Mesothelial cell of epicardium (in vitro differentiated cells): ENCODE measurements around the gene RBM18. TPM values are rescaled to one million over a fixed set of nuclear protein-coding genes. Genes with fewer than 3 reads are reported as not detected.
A peak's percentile ranks its signal among the peaks of the same experiment; 100 is the strongest.

Source experiments
- DNase-seq, 2 experiments: peaks; one replicate each; pipeline ENCODE4 v3.0.0; 2021; ENCODE audit warnings: low spot score in 2 of 2; ENCODE audit not compliant: unreplicated experiment in 2 of 2
- H3K27ac Mint-ChIP-seq: 2 replicates; pipeline ENCODE4 v1.8.0; 2021; ENCODE audit warnings: mixed read lengths
- H3K27me3 Mint-ChIP-seq: 2 replicates; pipeline ENCODE4 v1.8.0; 2021; ENCODE audit warnings: low read depth, mixed read lengths
- H3K36me3 Mint-ChIP-seq: 2 replicates; pipeline ENCODE4 v1.8.0; 2021; ENCODE audit warnings: mixed read lengths
- H3K4me1 Mint-ChIP-seq: 2 replicates; pipeline ENCODE4 v1.8.0; 2021; ENCODE audit warnings: mixed read lengths
- H3K4me3 Mint-ChIP-seq: 2 replicates; pipeline ENCODE4 v1.8.0; 2021; ENCODE audit warnings: mild to moderate bottlenecking, moderate library complexity, mixed read lengths
- H3K9me3 Mint-ChIP-seq: 2 replicates; pipeline ENCODE4 v1.8.0; 2021; ENCODE audit warnings: mixed read lengths
- total RNA-seq: library from RNA; stranded (reverse); gene quantifications from 3 replicates; pipeline ENCODE4 v1.2.1, GENCODE V29; 2021
- TF ChIP-seq, protein P1 (sequence below): fragments of 200-600 bp; sonication (generic); IDR thresholded peaks from one replicate; pipeline ENCODE4 v1.5.0; 2021; ENCODE audit warnings: antibody characterized with exemption; ENCODE audit not compliant: unreplicated experiment

RBM18 gene, protein sequence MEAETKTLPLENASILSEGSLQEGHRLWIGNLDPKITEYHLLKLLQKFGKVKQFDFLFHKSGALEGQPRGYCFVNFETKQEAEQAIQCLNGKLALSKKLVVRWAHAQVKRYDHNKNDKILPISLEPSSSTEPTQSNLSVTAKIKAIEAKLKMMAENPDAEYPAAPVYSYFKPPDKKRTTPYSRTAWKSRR
- total RNA-seq: 16.7 to 22.1 TPM (median 20.5 TPM) in 3 replicates

DNA sequence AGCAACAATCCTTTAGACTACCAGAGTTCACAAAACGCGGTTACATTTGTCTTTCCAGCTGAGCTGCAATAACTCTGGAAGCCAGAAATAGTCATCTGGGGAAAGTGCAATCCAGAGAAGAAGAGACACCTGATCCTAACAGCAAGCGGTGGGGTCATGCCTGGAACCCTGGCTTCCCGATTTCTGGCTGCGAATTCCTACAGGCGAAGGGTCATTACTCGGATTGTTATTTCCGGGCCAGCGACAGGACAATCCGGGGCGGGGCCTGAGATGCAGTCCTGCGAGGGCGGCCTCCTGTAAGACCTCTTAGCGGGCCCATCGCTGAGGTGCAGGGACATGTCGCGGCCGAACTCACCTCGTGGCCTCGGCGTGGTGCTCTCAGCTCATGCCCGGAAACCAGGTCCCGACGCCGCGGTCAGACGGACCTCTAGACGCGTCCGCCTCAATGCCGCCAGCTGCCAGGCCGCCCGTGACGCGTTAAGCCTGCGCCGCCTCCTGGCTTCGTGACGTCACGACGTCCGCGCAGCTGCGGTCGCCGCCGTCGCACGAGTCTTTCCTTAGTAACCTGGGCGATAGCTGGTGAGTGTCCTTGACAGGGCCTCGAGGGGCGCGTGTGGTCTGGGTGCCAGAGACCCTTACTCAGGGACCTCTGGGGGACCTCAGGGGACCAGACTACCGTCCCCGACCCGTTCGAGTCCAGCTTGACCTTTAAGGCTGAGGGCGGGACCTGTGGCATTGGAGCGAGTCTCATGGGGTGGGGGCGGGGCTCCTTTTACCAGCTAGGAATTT, at the start of gene RBM18, which contains the start of gene MRRF:
TSS of gene RBM18 (minus strand) at position 481 of the 789 bp plus-strand sequence. CDS start 3,348 bp downstream, outside the sequence.
TSS of gene MRRF (plus strand) at position 523 of the 789 bp plus-strand sequence. CDS start 6,010 bp downstream, outside the sequence.
- TF ChIP-seq, protein P1, sequence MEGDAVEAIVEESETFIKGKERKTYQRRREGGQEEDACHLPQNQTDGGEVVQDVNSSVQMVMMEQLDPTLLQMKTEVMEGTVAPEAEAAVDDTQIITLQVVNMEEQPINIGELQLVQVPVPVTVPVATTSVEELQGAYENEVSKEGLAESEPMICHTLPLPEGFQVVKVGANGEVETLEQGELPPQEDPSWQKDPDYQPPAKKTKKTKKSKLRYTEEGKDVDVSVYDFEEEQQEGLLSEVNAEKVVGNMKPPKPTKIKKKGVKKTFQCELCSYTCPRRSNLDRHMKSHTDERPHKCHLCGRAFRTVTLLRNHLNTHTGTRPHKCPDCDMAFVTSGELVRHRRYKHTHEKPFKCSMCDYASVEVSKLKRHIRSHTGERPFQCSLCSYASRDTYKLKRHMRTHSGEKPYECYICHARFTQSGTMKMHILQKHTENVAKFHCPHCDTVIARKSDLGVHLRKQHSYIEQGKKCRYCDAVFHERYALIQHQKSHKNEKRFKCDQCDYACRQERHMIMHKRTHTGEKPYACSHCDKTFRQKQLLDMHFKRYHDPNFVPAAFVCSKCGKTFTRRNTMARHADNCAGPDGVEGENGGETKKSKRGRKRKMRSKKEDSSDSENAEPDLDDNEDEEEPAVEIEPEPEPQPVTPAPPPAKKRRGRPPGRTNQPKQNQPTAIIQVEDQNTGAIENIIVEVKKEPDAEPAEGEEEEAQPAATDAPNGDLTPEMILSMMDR: no peak
- no peaks in the 10 kb centered on the region for H3K9me3 Mint-ChIP-seq
- peaks cover 4% of the 10 kb centered on the region for H3K36me3 Mint-ChIP-seq
- H3K4me1 Mint-ChIP-seq: peaks cover 29% of the 10 kb centered on the region
- no peaks in the 10 kb centered on the region for H3K27me3 Mint-ChIP-seq
- H3K4me3 Mint-ChIP-seq: peak within 1 kb of the TSS; percentile 98
- peak; percentile 82 to 96 for DNase-seq
- peak within 1 kb of the TSS; percentile 99 for H3K27ac Mint-ChIP-seq

DNA sequence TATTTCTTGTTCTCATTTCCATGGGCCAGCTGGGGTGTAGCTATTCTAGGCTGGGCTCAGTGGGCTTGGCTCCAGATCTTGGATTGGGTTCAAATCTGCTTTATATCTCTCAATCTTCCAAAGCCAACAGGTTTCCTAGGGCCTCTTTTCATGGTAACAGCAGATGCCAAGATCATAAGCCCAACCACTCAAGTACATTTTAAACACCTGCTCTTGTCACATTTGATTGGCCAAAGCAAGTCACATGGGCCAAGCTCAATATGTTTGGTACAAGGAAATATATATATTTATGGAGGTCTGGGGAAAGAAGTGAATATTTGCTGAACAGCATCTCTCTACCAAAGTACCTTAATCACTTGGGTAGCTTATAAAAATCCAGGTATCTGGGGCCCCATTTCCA, 49.5 kb upstream of the RBM18 start:
- Mint-ChIP-seq H3K4me3 (no peak overlapping the region), H3K36me3 (peaks cover 18% of the 10 kb centered on the region), H3K27ac (no peak overlapping the region), H3K27me3 (no peaks in the 10 kb centered on the region), H3K4me1 (no peaks in the 10 kb centered on the region), H3K9me3 (no peaks in the 10 kb centered on the region)
- no peak for DNase-seq
- TF ChIP-seq, protein P1: no peak

DNA sequence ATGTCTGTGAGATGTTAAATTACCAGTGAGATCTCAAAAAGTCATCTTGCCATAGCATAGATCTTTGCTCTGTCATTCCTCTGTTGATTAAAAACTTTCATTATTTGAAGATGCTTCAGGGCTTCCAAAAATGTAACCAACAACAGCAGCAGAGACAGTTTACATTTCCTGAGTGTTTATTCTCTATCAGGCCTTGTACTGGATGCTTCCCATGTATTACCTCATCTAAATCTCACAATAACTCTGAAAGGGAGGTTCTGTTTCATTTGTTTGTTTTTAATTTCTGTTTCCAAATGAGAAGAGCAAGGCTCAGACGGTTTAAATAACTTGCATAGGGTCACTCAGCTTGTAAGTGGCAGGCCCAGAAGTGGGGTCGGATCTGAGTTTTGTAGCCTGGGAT, 45.2 kb upstream of the RBM18 start:
- H3K27me3 Mint-ChIP-seq: no peaks in the 10 kb centered on the region
- H3K27ac Mint-ChIP-seq: no peak overlapping the region
- no peaks in the 10 kb centered on the region for H3K4me1 Mint-ChIP-seq
- no peak overlapping the region for H3K4me3 Mint-ChIP-seq
- TF ChIP-seq, protein P1: no peak
- peaks cover 23% of the 10 kb centered on the region for H3K36me3 Mint-ChIP-seq
- no peak for DNase-seq
- no peaks in the 10 kb centered on the region for H3K9me3 Mint-ChIP-seq

DNA sequence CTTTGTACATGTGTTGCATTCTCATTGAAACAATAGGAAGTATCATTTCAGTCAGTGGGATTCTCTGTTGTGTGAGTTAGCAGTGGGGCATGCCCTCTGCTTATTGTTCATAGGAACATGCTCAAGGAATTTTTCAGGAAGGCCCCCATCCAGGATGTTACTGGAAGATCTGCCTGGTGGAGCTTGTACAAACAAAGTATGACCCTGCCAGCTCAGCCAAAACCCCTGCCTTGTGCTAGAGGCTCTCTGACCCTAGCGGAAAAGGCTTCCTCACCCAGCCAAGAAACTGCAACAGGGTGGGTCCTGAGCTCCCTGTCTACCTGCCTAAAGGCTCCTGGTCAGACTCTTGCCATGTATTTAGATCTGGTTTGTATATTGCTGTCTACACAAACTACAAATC, 43.3 kb upstream of the RBM18 start:
- Mint-ChIP-seq H3K36me3 (peaks cover 11% of the 10 kb centered on the region), H3K27ac (no peak overlapping the region), H3K27me3 (no peaks in the 10 kb centered on the region), H3K4me3 (no peak overlapping the region), H3K4me1 (peaks cover 3% of the 10 kb centered on the region), H3K9me3 (no peaks in the 10 kb centered on the region)
- TF ChIP-seq, protein P1: no peak
- no peak for DNase-seq

DNA sequence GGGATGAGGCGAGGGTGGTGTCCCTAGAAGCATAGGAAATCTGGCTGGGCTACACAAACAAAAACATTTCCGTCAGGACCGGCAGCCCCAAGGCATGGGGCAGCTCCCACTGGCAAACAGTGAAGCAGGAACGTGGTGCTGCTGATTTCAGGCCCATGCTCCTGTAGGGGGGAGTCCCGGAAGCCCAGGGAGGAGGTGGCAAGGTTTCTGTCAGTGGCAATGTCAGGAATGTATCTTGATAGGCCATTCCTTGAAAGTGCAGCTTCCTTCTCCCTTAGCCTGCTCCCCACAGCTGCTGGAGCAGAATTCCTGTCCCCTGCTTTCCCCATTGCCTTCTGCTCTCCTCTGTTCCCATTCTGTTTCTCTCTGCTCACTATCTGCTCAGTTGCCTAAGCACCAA, 42.4 kb upstream of the RBM18 start:
- no peak for DNase-seq
- no peaks in the 10 kb centered on the region for H3K27me3 Mint-ChIP-seq
- peaks cover 19% of the 10 kb centered on the region for H3K36me3 Mint-ChIP-seq
- H3K9me3 Mint-ChIP-seq: no peaks in the 10 kb centered on the region
- TF ChIP-seq, protein P1: no peak
- H3K27ac Mint-ChIP-seq: no peak overlapping the region
- peaks cover 3% of the 10 kb centered on the region for H3K4me1 Mint-ChIP-seq
- H3K4me3 Mint-ChIP-seq: no peak overlapping the region
